Left lung (tissue), 10 donors: ENCODE measurements around the gene CLDN1. TPM values are rescaled to one million over a fixed set of nuclear protein-coding genes. Genes with fewer than 3 reads are reported as not detected.

ENCODE experiments used
- ATAC-seq: fragments of 200-7000 bp; cut with Tn5 transposase; one replicate; pipeline ENCODE4 v1.9.1; 2020; ENCODE audit warnings: moderate library complexity
- DNase-seq, 4 donors: peaks; one replicate each; pipeline ENCODE4 v3.0.0-alpha.2; 2013 to 2020
- H3K27ac ChIP-seq, 2 donors: fragments of 200-600 bp; sonication (generic) in 1 of 2; one replicate each; pipeline versions ENCODE4 v1.5.0 to v1.8.0; 2020 to 2021
- H3K27me3 ChIP-seq, 2 donors: fragments of 200-600 bp; sonication (generic) in 1 of 2; one replicate each; pipeline versions ENCODE4 v1.5.0 to v1.8.0; 2020 to 2021
- H3K36me3 ChIP-seq, 2 donors: fragments of 200-600 bp; sonication (generic) in 1 of 2; one replicate each; pipeline versions ENCODE4 v1.5.0 to v1.8.0; 2020 to 2021
- H3K4me1 ChIP-seq, 2 donors: fragments of 200-600 bp; one replicate each; pipeline ENCODE4 v1.8.0; 2021
- H3K4me3 ChIP-seq, 2 donors: fragments of 200-600 bp; sonication (generic) in 1 of 2; one replicate each; pipeline versions ENCODE4 v1.5.0 to v1.8.0; 2020 to 2021; ENCODE audit warnings: mild to moderate bottlenecking in 1 of 2
- H3K9me3 ChIP-seq, 2 donors: fragments of 200-600 bp; sonication (generic) in 1 of 2; one replicate each; pipeline versions ENCODE4 v1.5.0 to v1.8.0; 2020 to 2021
- intact Hi-C, 2 donors: fragments of 100-400 bp; cut with DNase I; formaldehyde crosslinking; loops; one replicate each; pipeline versions ENCODE4 v1.11.2 to v1.14.2; 2022
- polyA plus RNA-seq, 6 donors: library from polyadenylated mRNA; unstranded; fragments of 120-200 nt; gene quantifications; one replicate each; pipeline ENCODE4 v1.2.1, GENCODE V29; 2013; ENCODE audit not compliant: insufficient read length in 6 of 6
- total RNA-seq, 2 donors: library from RNA; stranded (reverse); fragmentation: NEBNext Ultra II Directional; extraction: Animal tissue kit (Norgen Biotek cat#: 25700); gene quantifications; one replicate each; pipeline ENCODE4 v1.2.1, GENCODE V29; 2021
- TF ChIP-seq, protein P1 (sequence below), 2 donors: fragments of 200-600 bp; sonication (generic) in 1 of 2; IDR thresholded peaks; one replicate each; pipeline versions ENCODE4 v1.5.0 to v1.8.0; 2021; ENCODE audit warnings: antibody characterized with exemption in 2 of 2
- donor health status: DM: no; HTN: yes; CAD: no.
- donor health status: DM: no; HTN: no; CAD: no.

Gene CLDN1
- total and polyA plus RNA-seq, 8 donors, result 1.3 to 78.8 (median 2.9) TPM

DNA sequence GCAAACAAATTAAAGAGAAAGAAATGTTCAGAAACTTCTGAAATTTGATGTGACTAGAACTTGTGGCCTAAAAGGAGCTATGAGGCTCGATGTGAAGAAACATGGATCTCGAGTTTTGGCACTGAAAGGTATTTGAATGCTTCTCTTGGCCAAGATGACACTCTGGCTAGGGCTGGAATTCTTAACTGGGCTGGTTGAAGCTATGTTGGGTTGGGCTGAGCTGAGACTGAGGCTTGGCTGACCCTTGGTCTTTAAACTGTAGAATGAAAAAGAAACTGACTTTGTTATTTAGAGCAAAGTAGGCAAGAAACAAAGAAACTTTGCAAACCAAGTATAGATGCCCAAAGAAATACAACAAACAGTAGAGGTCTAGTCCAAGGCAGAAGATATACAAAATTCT, 37.6 kb upstream of the CLDN1 start:
- Histone ChIP-seq H3K4me3 (no peak overlapping the region), H3K4me1 (no peaks in the 10 kb centered on the region), H3K27me3 (no peaks in the 10 kb centered on the region), H3K27ac (no peak overlapping the region), H3K9me3 (no peaks in the 10 kb centered on the region), H3K36me3 (no peaks in the 10 kb centered on the region)
- intact Hi-C loops, result no loop called here
- DNase-seq (no peak), ATAC-seq (no peak)
- TF ChIP-seq, protein P1, sequence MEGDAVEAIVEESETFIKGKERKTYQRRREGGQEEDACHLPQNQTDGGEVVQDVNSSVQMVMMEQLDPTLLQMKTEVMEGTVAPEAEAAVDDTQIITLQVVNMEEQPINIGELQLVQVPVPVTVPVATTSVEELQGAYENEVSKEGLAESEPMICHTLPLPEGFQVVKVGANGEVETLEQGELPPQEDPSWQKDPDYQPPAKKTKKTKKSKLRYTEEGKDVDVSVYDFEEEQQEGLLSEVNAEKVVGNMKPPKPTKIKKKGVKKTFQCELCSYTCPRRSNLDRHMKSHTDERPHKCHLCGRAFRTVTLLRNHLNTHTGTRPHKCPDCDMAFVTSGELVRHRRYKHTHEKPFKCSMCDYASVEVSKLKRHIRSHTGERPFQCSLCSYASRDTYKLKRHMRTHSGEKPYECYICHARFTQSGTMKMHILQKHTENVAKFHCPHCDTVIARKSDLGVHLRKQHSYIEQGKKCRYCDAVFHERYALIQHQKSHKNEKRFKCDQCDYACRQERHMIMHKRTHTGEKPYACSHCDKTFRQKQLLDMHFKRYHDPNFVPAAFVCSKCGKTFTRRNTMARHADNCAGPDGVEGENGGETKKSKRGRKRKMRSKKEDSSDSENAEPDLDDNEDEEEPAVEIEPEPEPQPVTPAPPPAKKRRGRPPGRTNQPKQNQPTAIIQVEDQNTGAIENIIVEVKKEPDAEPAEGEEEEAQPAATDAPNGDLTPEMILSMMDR (IDR thresholded peaks at IDR 0.05), result no peak

DNA sequence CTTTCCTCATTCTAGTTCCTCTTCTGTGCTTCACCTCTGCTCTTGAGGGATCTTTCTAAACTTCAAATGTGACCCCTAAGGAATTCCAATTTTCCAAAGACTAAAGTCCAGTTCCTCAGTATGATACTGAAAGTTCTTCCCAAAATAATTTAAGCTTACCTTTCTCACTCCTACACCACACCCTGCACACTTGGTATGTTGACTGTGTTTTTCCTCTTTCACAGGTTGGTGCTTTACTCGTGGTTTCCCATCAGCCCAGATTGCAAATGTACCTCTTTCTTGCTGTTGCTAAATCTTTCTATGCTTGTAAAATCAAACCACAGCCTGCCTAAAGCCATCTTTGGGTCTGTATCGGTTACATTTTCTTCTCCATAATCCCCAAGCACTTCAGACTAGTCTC, 35.2 kb upstream of the CLDN1 start:
- Histone ChIP-seq H3K4me3 (no peak overlapping the region), H3K27me3 (no peaks in the 10 kb centered on the region), H3K4me1 (no peaks in the 10 kb centered on the region), H3K27ac (no peak overlapping the region), H3K36me3 (no peaks in the 10 kb centered on the region), H3K9me3 (no peaks in the 10 kb centered on the region)
- DNase-seq (no peak), ATAC-seq (no peak)
- TF ChIP-seq, protein P1 (IDR thresholded peaks at IDR 0.05), result no peak
- intact Hi-C loops, result no loop called here

DNA sequence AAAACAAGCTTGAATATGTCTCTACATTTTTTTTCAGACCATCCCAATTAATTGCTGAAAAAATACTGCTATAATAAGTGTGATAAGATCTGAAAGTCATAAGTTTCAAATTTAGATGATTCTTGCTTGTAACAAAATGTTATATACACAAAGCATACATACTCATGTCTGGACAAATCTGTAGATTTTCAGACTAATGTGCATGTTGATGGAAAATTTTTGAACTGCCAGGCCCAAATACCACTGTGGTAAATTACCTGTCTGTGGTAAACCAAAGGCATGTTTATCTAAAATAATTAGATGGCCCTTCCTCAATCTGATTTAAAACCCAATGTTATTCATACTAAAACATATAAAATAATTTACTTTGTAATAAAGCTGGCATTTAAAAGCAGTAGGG, 34.0 kb upstream of the CLDN1 start:
- H3K9me3 ChIP-seq, result no peaks in the 10 kb centered on the region
- TF ChIP-seq, protein P1 (IDR thresholded peaks at IDR 0.05), result no peak
- no peaks in the 10 kb centered on the region for H3K27me3 ChIP-seq
- no peak for DNase-seq
- intact Hi-C loops, result no loop called here
- no peak overlapping the region for H3K27ac ChIP-seq
- ATAC-seq, result no peak
- no peaks in the 10 kb centered on the region for H3K36me3 ChIP-seq
- H3K4me1 ChIP-seq, result no peaks in the 10 kb centered on the region
- H3K4me3 ChIP-seq, result no peak overlapping the region

DNA sequence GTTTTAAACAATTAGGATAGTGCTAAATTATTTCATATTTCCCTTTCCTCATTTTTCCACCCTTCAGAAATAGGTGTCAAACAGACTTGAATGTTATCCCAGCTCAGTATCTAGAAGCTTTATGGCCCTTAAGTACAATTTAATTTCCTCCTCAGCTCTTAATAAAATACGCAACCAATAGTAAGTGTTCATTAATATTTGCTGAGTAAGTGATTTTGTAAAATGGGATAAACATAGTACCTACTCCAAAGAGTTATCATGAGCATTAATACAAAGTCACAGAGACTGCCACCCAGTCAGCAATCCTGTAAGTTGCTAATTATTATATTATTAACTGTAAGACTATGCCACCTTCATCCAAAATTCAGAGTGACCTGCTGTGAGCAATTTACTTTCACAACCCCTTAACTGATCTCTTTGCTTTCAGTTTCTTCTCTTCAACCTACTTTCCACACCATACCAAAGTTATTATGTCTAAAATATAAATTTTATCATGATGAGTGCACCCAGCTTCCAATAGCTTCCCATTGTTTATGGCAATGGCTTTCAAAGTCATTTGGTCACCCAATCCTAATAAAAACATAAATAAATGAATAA, 30.7 kb upstream of the CLDN1 start:
- TF ChIP-seq, protein P1 (IDR thresholded peaks at IDR 0.05), result no peak
- H3K4me1 ChIP-seq, result no peaks in the 10 kb centered on the region
- DNase-seq (no peak), ATAC-seq (no peak)
- H3K27me3 ChIP-seq, result no peaks in the 10 kb centered on the region
- H3K36me3 ChIP-seq, result no peaks in the 10 kb centered on the region
- H3K9me3 ChIP-seq, result no peaks in the 10 kb centered on the region
- intact Hi-C loops, result no loop called here
- H3K4me3 ChIP-seq, result no peak overlapping the region
- H3K27ac ChIP-seq, result no peak overlapping the region

DNA sequence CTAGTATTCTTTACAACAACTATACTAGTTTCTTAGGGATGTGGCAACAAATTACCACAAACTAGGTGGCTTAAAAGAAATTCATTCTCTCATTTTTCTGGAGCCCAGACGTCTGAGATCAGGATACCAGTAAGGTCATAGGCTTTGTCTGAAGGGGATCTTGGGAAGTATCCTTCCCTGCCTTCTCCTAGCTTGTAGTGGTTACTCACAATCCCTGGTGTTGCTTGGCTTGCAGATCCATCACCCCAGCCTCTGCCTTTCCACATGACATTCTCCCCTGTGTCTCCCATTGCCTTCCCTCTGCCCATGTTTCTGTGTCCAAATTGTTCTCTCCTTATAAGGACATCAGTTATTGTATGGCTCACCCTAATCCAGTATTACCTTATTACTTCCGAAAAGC, 24.3 kb upstream of the CLDN1 start:
- Histone ChIP-seq H3K36me3 (no peaks in the 10 kb centered on the region), H3K4me3 (no peak overlapping the region), H3K27ac (no peak overlapping the region), H3K9me3 (no peaks in the 10 kb centered on the region), H3K27me3 (no peaks in the 10 kb centered on the region), H3K4me1 (peaks cover 8% of the 10 kb centered on the region in 2 donors)
- intact Hi-C loops, result no loop called here
- TF ChIP-seq, protein P1 (IDR thresholded peaks at IDR 0.05), result no peak
- DNase-seq, result no peak
- ATAC-seq, result no peak
